IPS DF 19.7 (cell line): Measurements from ENCODE around the gene CRACR2A.

Experiments
- DNase-seq: peaks from one replicate; pipeline ENCODE4 v3.0.0-alpha.2; 2013; ENCODE audit warnings: low read depth, low spot score

The CRACR2A gene

DNA sequence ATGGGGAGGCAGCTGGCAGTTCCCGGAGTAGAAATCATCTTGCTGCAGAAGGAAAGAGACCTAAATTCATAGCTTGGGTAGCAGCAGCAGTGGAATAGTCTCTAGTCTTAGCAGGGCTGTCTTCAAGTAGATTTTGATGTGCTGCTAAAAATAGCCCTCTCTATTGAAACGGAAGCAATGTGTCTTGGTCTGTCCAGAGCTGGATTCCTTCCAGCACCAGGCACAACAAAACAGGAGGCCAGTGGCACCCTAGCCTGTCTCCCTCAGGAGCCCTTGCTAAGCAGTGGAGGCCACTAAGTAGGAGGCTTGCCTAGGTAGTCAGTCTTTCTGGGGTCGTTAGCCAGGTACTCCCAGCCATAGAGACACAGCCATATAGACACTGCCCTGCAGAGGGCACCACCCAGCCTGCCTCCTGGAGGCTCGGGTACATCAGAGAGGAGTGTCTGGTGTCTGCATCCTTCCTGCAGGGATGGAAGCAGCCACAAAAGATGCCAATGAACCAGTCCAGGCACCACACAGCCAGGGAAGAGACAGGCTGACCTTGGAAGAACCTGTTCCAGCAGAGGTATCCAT lies 97.5 kb downstream of the CRACR2A start:
- DNase-seq: peak; percentile 12

DNA sequence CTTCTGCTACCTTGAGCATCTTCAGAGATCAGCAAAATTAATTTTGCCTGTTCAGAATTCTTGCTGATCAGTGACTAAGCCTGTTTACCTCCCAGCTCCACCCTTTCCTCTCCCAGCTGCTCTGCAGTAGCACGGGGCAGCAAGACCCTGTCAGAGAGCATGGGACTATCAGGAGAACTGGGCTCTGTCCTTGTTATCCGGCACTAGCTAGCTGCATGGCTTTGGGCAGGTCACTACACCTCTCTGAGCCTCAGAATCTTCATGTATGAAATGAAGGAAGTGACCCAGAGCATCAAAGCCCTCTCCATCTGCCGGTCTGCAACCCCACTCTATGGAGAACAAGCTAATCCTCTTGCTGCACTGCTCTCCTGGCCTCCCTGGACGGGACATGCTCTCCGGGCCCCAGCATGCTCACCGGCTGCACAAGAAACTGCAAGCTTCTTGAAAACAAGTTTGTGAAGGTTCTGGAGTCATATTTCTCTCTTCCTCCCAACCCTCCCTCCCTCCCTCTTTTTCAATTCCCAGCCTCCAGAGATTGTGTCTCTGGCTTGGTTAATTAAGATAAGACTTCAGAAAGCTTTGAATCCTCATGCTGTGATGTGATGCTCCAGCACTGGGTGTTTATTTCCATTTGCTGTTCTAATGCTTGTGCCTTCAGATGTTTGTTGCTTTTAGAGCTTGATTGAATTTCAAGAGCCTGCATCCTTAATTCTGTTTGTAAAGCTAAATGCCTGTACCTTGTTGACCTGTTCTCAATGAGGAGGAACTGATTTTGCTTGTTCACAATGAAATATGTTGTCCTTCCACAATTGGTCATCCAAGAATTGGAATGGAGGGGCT lies 101.1 kb downstream of the CRACR2A start:
- no peak for DNase-seq

- DNase-seq: no peak
Measured at GRCh38 chr12:3647504-3647903, 105.4 kb downstream of the CRACR2A start.

GRCh38 chr12:3646561-3647241 lies 106.2 kb downstream of the CRACR2A start:
- DNase-seq: no peak

DNA sequence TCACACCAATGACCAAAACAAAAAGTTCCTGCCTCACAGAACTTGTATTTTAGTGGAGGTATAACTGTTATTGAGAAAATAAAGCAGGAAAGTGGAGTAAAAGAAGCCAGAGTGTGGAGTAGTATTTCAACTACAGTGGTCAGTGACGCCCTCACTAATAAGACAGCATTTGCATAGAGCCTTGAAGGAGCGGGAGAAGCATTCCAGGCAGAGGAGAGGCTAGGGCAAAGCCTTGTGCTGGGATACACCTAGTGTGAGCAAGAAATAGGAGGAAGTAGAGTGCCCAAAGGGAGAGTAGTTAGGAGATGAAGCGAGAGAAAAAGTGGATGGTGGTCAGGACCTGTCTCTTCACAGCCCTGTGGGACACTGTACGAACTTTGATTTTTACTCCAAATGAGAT lies 107.8 kb downstream of the CRACR2A start:
- no peak for DNase-seq

DNA sequence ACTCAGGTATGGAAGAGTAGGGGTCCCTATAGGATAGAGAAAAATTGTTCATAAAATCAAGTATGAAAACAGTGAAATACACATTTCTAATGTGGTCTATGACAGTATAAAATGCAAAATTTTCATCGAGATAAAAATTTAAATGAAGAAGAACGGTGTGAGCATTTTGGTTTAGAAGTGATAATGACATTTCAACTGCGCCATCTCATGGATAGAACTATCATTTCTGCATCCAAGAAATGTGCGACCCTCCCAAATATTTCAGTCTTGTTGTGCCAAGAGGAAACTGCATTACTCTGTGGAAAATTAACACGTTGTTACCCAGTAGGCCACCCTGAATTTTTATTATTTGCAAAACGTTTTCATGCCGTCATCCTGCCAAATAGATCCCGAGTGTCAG lies 108.8 kb downstream of the CRACR2A start:
- no peak for DNase-seq

DNA sequence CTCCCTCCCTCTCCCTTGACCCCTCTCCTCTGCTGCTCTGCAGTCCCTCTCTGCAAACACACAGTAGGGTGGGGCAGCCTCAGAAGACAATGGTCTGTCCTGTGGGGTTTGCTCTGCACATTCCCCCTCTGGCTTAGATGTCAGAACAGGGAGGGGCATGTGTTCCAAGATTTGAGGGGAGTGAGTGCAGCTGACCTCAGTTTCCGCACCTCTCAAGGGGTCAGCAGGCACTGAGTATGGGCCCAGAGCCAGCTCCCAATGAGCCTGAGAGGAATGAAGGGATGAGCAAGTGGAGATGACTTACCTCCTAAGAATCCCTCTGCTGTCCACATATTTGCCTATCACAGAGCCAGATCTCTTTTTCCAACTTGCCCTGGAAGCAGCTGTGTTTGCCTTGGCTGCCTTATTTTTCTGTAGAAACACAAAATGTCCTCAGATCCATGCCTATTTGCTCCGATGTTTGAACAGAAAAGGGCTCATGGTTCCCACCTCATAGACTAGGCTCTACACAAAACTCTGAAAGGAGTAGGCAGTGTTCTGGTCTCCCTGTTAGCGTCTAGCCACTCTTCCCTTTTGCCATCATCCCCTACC lies 111.4 kb downstream of the CRACR2A start:
- no peak for DNase-seq

GRCh38 chr12:3636328-3636727 lies 116.6 kb downstream of the CRACR2A start:
- no peak for DNase-seq

DNA sequence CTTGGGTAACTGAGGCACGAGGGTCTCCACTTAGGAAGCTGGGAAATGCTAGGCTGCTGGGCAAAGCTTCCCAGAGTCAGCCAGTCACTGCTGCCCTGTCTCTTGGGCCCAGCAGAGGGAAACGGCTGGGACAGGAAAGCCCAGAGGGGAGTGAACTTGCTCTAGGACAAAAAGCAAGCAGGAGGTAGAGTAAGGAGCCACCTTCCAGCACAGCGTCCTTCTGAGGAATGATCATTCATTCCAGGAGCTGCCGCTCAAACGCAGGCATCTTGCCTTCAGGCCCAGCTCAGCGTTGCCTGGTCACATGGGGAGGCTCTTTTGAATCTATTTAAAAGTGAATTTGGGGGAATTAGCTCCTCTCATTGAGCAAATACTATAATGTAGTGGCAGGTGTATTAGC lies 118.6 kb downstream of the CRACR2A start:
- no peak for DNase-seq

GRCh38 chr12:3633396-3633795 lies 119.5 kb downstream of the CRACR2A start:
- DNase-seq: no peak

DNA sequence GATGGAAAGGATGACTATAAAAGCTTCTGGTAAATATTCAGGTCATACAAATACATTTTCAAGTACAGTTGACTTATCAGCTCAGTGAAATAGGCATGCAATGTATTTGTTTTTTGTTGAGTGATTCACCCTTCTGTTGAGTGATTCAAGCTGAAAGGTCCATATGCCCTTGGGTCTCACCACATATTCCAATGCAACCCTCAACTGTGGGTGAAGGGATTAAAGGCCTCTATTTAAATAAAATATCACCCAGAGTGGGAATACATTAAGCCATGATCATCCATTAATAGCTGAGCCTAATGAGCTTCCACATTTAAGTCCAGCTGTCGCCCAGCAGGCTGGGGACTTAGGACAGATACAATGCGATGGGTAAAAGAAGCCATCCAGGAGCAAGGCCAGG lies 120.2 kb downstream of the CRACR2A start:
- no peak for DNase-seq

DNA sequence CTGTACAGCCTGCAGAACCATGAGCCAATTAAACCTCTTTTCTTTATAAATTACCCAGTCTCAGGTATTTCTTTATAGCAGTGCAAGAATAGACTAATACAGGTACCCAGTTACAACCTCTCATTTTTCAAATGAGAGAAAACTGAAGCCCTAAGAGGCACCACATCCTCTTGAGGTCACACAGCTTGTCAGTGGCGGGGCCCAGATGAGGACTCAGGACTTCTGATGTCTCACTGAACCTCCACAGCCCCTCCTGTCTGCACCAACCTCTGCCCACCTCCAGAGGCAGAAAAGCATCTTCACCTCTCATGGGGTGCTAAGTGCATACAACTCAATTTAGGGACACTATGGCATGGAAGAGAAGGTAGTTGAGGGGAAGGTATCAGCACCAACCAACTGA lies 120.7 kb downstream of the CRACR2A start:
- DNase-seq: no peak

DNA sequence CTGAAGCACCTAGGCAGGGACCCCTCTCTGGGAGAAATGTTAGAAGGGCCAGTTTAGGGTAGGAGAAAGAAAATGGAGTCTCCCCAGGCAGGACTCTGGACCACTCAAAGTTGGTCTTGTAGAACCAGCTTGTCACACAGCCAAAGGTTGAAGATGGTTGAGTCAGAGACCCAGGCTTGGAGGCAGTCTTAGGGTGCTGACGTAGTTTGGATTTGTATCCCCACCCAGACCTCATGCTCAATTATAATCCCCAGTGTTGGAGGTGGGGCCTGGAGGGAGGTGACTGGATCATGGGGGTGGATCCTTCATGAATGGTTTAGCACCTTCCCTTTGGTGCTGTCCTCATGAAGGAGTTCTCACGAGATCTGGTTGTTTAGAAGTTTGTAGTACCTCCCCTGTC lies 121.2 kb downstream of the CRACR2A start:
- DNase-seq: no peak

GRCh38 chr12:3631272-3631637 lies 121.7 kb downstream of the CRACR2A start:
- DNase-seq: no peak

DNA sequence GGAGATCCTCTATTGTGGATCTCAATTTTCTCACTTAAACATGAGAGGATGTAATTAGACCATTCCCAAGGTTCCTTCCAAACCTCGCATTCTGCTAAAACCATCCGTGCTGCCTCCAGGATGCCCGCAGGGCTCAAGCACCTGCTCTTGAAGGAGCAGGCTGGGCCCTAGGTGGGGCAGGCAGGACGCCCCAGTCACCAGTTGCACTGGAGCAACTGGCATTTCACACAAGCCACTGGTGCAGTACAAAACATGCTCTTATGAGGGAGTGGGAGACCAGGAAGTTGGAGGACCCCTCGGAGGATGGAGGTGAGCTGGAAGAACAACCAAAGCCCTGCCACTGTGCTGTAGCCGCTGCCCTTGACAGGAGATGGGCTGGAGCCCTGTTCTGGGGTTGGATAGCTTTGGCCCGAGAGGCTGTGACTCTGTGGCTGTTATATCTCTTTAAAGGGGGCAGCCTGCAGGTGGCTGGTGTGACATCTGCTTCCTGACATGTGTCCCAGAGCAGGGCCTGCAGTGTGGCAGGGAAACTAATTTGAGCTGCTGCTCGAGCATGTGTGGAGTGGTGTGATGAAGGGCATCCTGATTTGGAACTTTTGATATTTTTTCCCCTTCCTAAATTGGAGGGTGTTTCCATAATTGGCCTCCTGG lies 122.2 kb downstream of the CRACR2A start:
- DNase-seq: no peak

GRCh38 chr12:3630111-3630510 lies 122.8 kb downstream of the CRACR2A start:
- DNase-seq: no peak

DNA sequence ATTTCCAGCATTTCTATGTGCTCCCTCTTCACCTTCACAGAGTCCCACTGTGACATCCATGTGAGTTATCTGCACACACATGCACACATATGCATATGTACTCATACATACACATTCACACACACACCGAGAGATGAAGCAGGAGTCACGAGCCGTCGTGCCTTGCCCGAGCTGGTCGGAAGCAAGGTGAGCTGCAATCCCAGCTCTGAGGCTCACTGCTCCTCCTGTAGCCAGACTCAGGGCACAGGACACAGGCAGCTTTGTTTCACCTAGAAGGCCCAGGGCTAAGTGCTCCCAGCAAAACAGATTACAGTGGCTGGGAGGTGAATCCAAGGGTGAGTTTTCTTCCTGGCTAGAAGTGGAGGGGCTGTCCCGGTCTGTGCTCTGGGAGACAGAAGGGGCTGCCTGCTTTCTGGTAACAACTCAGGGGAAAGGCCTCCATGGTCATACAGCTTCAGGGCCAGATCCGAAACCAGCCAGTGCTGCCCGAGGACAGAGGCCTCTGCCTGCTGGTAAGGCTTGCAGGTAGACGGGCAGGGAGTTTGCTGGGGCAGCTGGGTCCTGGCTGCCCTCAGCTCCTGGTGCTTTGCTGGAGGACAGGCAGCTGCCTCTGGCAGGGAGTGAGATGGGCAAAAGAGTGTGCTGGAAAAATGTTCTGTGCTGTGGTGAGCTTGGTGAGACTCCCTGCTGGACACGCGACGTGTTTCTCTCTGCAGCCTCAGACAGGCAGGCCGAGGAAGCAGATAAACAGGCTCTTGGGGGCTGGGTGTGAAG lies 123.7 kb downstream of the CRACR2A start:
- DNase-seq: no peak

DNA sequence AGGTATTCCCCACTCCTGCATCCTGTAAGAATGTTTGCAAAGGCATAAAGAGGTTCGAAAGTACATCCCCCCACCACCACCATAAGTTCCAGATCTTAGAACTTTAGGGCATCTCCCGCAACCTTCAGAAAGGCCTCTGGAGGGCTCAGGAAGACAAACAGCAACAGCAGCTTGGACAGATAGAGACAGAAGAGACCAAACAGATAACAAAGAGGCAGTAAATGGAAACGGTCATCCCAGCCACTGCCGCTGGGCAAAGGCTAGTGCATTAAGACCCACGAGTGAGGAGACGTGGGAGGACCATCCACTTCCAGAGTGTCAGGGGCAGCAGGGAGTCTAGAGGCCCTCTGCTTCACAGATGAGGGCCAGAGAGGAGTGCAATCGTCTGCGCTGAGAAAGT lies 124.3 kb downstream of the CRACR2A start:
- no peak for DNase-seq

DNA sequence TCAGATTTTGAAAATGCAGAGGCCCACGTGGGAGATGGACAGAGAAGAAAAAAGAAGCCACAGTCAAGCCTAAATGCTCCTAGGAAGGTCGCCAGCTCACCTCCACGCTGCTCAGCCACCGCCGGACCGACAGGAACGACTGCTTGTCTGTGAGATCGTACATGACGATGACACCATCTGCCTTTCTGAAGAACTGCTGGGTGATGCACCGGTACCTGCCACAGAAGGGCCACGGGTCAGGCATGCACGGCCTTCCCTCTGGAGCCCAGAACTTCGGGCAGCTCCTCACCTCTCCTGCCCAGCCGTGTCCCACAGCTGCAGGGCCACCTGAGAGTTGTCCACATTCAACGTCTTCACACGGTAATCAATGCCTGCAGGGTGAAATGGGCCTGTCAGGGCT lies 125.6 kb downstream of the CRACR2A start:
- no peak for DNase-seq

- no peak for DNase-seq
Measured at GRCh38 chr12:3624273-3624672, 128.6 kb downstream of the CRACR2A start.
